PC-3 (cell line): ENCODE measurements around the gene NEAT1. TPM values are rescaled to one million over a fixed set of nuclear protein-coding genes. Genes with fewer than 3 reads are reported as not detected.

Source experiments
- ATAC-seq: fragments of 200-7000 bp; cut with Tn5 transposase; 2 replicates; pipeline ENCODE4 v1.9.1; 2020; ENCODE audit warnings: mild to moderate bottlenecking, moderate library complexity
- BruUV-seq: library from RNA; stranded (reverse); fragments of 400-500 nt; replicated peaks from 2 replicates; lab custom pipeline; 2021; lab: Mats Ljungman, UMichigan
- CTCF ChIA-PET: fragments of 300-600 bp; sonication (Branson Sonifier 250); formaldehyde crosslinking; loops from one replicate; lab custom pipeline; 2022; ENCODE audit warnings: antibody characterized with exemption; lab: Charles Lee
- POLR2A ChIA-PET: fragments of 300-600 bp; sonication (Branson Sonifier 250); formaldehyde crosslinking; loops from one replicate; lab custom pipeline; 2022; ENCODE audit warnings: antibody characterized with exemption; ENCODE audit not compliant: unreplicated experiment; lab: Charles Lee
- DNase-seq: peaks from one replicate; pipeline ENCODE4 v3.0.0-alpha.2; 2015
- H2AFZ ChIP-seq: fragments of 300-600 bp; sonication (generic); 2 replicates; pipeline ENCODE4 v1.6.0; 2016; ENCODE audit warnings: antibody characterized with exemption, low read length
- H3F3A ChIP-seq: fragments of 300-600 bp; sonication (generic); one replicate; pipeline ENCODE4 v1.6.0; 2017; ENCODE audit warnings: antibody characterized with exemption, low read length, control low read depth, mild to moderate bottlenecking; ENCODE audit not compliant: unreplicated experiment
- H3K27ac ChIP-seq: fragments of 300-600 bp; sonication (generic); 2 replicates; pipeline ENCODE4 v1.5.1; 2016; ENCODE audit warnings: mild to moderate bottlenecking, low read length
- H3K27me3 ChIP-seq: fragments of 300-600 bp; sonication (generic); 2 replicates; pipeline ENCODE4 v1.6.1; 2016; ENCODE audit warnings: low read length, mixed read lengths
- H3K36me3 ChIP-seq: fragments of 300-600 bp; sonication (generic); 2 replicates; pipeline ENCODE4 v1.6.1; 2016; ENCODE audit warnings: low read depth, mixed run types, low read length, mixed read lengths
- H3K4me1 ChIP-seq: fragments of 300-600 bp; sonication (generic); 2 replicates; pipeline ENCODE4 v1.5.1; 2016; ENCODE audit warnings: low read length; ENCODE audit not compliant: insufficient read depth
- H3K4me2 ChIP-seq: fragments of 300-600 bp; sonication (generic); 2 replicates; pipeline ENCODE4 v1.6.0; 2016; ENCODE audit warnings: low read length
- H3K4me3 ChIP-seq: fragments of 300-600 bp; sonication (generic); 2 replicates; pipeline ENCODE4 v1.5.1; 2016; ENCODE audit warnings: mild to moderate bottlenecking, low read length, mixed read lengths
- H3K79me2 ChIP-seq: fragments of 300-600 bp; sonication (generic); 2 replicates; pipeline ENCODE4 v1.6.1; 2017; ENCODE audit warnings: low read length, mixed read lengths
- H3K9ac ChIP-seq: fragments of 300-600 bp; sonication (generic); 2 replicates; pipeline ENCODE4 v1.6.0; 2016; ENCODE audit warnings: mild to moderate bottlenecking, low read length
- H3K9me2 ChIP-seq: fragments of 300-600 bp; sonication (generic); replicated peaks from 2 replicates; pipeline ENCODE4 v1.6.1; 2016; ENCODE audit warnings: mixed run types, low read length, mixed read lengths
- H3K9me3 ChIP-seq: fragments of 300-600 bp; sonication (generic); 2 replicates; pipeline ENCODE4 v1.6.1; 2016; ENCODE audit warnings: low read length, mixed read lengths
- H4K20me1 ChIP-seq: fragments of 300-600 bp; sonication (generic); 2 replicates; pipeline ENCODE4 v1.6.1; 2016; ENCODE audit warnings: low read length, mixed read lengths
- EZH2 ChIP-seq: fragments of 300-600 bp; sonication (generic); IDR thresholded peaks from one replicate; pipeline ENCODE4 v1.6.1; 2017; ENCODE audit warnings: antibody characterized with exemption, mild to moderate bottlenecking, low read length; ENCODE audit not compliant: unreplicated experiment
- EZH2phosphoT487 ChIP-seq: fragments of 300-600 bp; sonication (generic); IDR thresholded peaks from 2 replicates; pipeline ENCODE4 v1.6.1; 2018; ENCODE audit warnings: mild to moderate bottlenecking, antibody characterized with exemption, low read length, borderline replicate concordance
- intact Hi-C: fragments of 100-400 bp; cut with micrococcal nuclease; formaldehyde crosslinking; loops from 2 replicates; pipeline ENCODE4 v1.9.0; 2023
- total RNA-seq: library from RNA; depleted of rRNA; stranded (reverse); fragments of >200 nt; gene quantifications from 2 replicates; pipeline ENCODE4 v1.2.3, GENCODE V29; 2014
- TF ChIP-seq, protein P1 (sequence below): fragments of 300-600 bp; sonication (generic); conservative IDR thresholded peaks from 2 replicates; pipeline ENCODE4 v1.5.1; 2017; ENCODE audit warnings: antibody characterized with exemption, low read depth, mild to moderate bottlenecking, low read length

Gene NEAT1
- total RNA-seq, 1 experiment from 2014 or later, result 47.9 TPM

DNA sequence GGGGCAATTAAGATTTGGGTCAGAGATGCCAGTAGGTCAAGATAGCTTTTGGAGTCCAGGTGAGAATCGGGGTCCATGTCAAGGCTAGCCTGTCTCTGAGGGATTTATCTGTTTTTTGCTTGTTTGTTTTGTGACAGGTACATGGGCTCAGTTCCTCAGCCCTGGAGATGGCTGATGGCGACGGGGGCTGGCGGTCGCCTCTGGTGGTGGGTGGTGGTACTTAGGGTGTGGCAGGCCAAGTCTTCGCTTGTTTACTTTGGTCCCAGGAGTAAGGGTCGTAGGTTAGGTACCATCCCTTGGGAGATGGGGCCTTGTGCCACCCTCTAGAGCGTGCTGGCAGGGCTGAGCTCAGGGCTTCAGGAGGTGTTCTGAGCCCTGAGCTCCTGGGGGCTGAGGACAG lies 44.8 kb upstream of the NEAT1 start:
- H3K36me3 ChIP-seq, result no peaks in the 10 kb centered on the region
- DNase-seq (no peak), ATAC-seq (no peak)
- H3K79me2 ChIP-seq, result no peaks in the 10 kb centered on the region
- H2AFZ ChIP-seq, result no peak overlapping the region
- no peak for TF ChIP-seq EZH2
- TF ChIP-seq EZH2phosphoT487, result no peak
- TF ChIP-seq, protein P1, sequence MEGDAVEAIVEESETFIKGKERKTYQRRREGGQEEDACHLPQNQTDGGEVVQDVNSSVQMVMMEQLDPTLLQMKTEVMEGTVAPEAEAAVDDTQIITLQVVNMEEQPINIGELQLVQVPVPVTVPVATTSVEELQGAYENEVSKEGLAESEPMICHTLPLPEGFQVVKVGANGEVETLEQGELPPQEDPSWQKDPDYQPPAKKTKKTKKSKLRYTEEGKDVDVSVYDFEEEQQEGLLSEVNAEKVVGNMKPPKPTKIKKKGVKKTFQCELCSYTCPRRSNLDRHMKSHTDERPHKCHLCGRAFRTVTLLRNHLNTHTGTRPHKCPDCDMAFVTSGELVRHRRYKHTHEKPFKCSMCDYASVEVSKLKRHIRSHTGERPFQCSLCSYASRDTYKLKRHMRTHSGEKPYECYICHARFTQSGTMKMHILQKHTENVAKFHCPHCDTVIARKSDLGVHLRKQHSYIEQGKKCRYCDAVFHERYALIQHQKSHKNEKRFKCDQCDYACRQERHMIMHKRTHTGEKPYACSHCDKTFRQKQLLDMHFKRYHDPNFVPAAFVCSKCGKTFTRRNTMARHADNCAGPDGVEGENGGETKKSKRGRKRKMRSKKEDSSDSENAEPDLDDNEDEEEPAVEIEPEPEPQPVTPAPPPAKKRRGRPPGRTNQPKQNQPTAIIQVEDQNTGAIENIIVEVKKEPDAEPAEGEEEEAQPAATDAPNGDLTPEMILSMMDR, result no peak
- H3K9me3 ChIP-seq, result no peaks in the 10 kb centered on the region
- peaks cover under 1% of the 10 kb centered on the region for H3F3A ChIP-seq
- intact Hi-C loops, result no loop called here
- H3K4me3 ChIP-seq, result no peak overlapping the region
- ChIA-PET POLR2A (interaction anchor here (0.5 kb wide), 1 partner anchor 131 kb away, joined by 10 read pairs; no protein-coding TSS in a partner anchor), CTCF (interaction anchor here (0.6 kb wide), 1 partner anchor 20 kb away, joined by 3 read pairs; no protein-coding TSS in a partner anchor)
- no TSS peak for BruUV-seq
- H3K4me1 ChIP-seq, result peaks cover 22% of the 10 kb centered on the region
- no peak overlapping the region for H3K9ac ChIP-seq
- no peak overlapping the region for H3K4me2 ChIP-seq
- no peaks in the 10 kb centered on the region for H3K27me3 ChIP-seq
- no peaks in the 10 kb centered on the region for H3K9me2 ChIP-seq
- H3K27ac ChIP-seq, result no peak overlapping the region
- no peaks in the 10 kb centered on the region for H4K20me1 ChIP-seq

DNA sequence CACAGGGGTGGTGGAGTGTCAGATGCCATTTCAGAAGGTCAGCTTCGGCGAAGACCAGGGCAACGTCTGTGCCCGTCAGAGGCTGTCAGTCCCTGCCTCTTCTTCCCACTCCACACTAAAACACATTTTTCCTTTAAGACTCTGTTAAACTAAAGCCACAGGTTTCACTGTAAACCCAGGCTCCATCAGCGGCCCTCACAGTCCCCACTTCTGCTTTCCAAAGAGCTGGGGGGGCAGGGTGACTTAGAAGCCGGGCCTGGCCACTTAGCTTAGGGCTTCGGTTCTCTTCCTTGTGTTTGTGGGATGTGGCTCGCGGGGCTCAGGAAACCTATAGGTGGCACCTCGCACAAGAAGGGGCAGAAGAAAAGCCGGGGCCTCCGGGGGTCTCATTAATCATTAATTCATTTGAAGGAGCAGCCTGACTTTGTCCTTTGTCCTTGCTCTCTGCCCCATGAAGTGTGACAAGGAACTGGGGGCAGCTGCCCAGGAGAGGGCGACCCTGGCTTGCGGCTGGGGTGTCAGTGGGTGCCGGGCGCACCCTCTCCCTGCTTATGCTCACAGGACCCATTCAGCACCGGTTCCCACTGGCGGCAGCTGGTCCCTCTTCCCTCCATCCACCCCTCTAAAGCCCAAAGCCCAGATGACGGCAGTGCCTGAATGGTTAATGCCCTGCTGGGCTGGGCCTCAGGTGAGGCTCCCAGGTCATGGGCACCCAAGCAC lies 44.2 kb upstream of the NEAT1 start:
- intact Hi-C loops, result no loop called here
- H3K4me1 ChIP-seq, result peaks cover 28% of the 10 kb centered on the region
- CTCF ChIA-PET, result interaction anchor here (0.6 kb wide), 1 partner anchor 20 kb away, joined by 3 read pairs; no protein-coding TSS in a partner anchor

More for the DNA sequence above, 44.2 kb upstream of the NEAT1 start:
- DNase-seq (no peak), ATAC-seq (no peak)
- BruUV-seq, result no TSS peak
- Histone ChIP-seq H3K4me3 (no peak overlapping the region), H3K9me3 (no peaks in the 10 kb centered on the region), H3K27ac (no peak overlapping the region), H3K9ac (no peak overlapping the region), H3K4me2 (no peak overlapping the region), H3K9me2 (no peaks in the 10 kb centered on the region), H3K36me3 (no peaks in the 10 kb centered on the region), H3F3A (peaks cover 6% of the 10 kb centered on the region), H2AFZ (no peak overlapping the region), H3K27me3 (no peaks in the 10 kb centered on the region), H3K79me2 (no peaks in the 10 kb centered on the region), H4K20me1 (no peaks in the 10 kb centered on the region)
- POLR2A ChIA-PET, result interaction anchor here (0.5 kb wide), 1 partner anchor 130 kb away, joined by 10 read pairs; no protein-coding TSS in a partner anchor
- TF ChIP-seq, protein P1, result peak; percentile 51; the same call in 1 of the 2 replicates
- TF ChIP-seq EZH2, result no peak
